HepG2 (cell line): ENCODE measurements around the gene UBC. TPM values are rescaled to one million over a fixed set of nuclear protein-coding genes. Genes with fewer than 3 reads are reported as not detected.

Experiments used
- BORCS8-MEF2B ChIP-seq: sonication (generic); formaldehyde crosslinking; IDR thresholded peaks from 2 replicates; pipeline ENCODE4 v1.8.0; 2022; ENCODE audit warnings: mild to moderate bottlenecking, missing genetic modification reagents
- CCDC6 ChIP-seq: sonication (generic); formaldehyde crosslinking; IDR thresholded peaks from 2 replicates; pipeline ENCODE4 v1.8.1; 2022; ENCODE audit warnings: mild to moderate bottlenecking, missing genetic modification reagents, moderate library complexity
- HMGXB4 ChIP-seq, 2 experiments: sonication (generic) in 1 of 2; formaldehyde crosslinking in 1 of 2; IDR thresholded peaks; 2 replicates each; pipeline versions ENCODE4 v1.4.0 to v1.6.1; 2018 to 2020; ENCODE audit warnings: missing genetic modification reagents in 2 of 2, borderline replicate concordance in 1 of 2, low read depth in 1 of 2, mild to moderate bottlenecking in 1 of 2, missing biosample characterization in 1 of 2
- NRL ChIP-seq: sonication (generic); formaldehyde crosslinking; IDR thresholded peaks from 2 replicates; pipeline ENCODE4 v1.5.0; 2020; ENCODE audit warnings: missing genetic modification reagents, mild to moderate bottlenecking, moderate library complexity, borderline replicate concordance
- THRA ChIP-seq: sonication (generic); formaldehyde crosslinking; IDR thresholded peaks from 2 replicates; pipeline ENCODE4 v1.4.0; 2020; ENCODE audit warnings: missing genetic modification reagents, borderline replicate concordance
- TRAFD1 ChIP-seq: sonication (generic); formaldehyde crosslinking; IDR thresholded peaks from 2 replicates; pipeline ENCODE4 v1.5.1; 2020; ENCODE audit warnings: missing genetic modification reagents, mild to moderate bottlenecking, borderline replicate concordance
- UBTF ChIP-seq: sonication (generic); formaldehyde crosslinking; IDR thresholded peaks from 2 replicates; pipeline ENCODE4 v1.4.0; 2020; ENCODE audit warnings: mild to moderate bottlenecking, missing genetic modification reagents
- YEATS2 ChIP-seq: sonication (generic); formaldehyde crosslinking; IDR thresholded peaks from 2 replicates; pipeline ENCODE4 v1.4.0; 2020; ENCODE audit warnings: missing genetic modification reagents, borderline replicate concordance
- ZBTB42 ChIP-seq: sonication (generic); formaldehyde crosslinking; IDR thresholded peaks from 2 replicates; pipeline ENCODE4 v1.5.0; 2020; ENCODE audit warnings: mild to moderate bottlenecking, missing genetic modification reagents
- ZNF235 ChIP-seq: sonication (generic); formaldehyde crosslinking; IDR thresholded peaks from 2 replicates; pipeline ENCODE4 v1.8.1; 2023; ENCODE audit warnings: mild to moderate bottlenecking, missing genetic modification reagents, borderline replicate concordance
- ZNF274 ChIP-seq: sonication (generic); formaldehyde crosslinking; IDR thresholded peaks from 2 replicates; pipeline ENCODE4 v1.5.1; 2020; ENCODE audit warnings: mild to moderate bottlenecking, missing genetic modification reagents
- ZNF333 ChIP-seq: sonication (generic); formaldehyde crosslinking; IDR thresholded peaks from 2 replicates; pipeline ENCODE4 v1.4.0; 2020; ENCODE audit warnings: mild to moderate bottlenecking, missing genetic modification reagents, borderline replicate concordance
- ZNF746 ChIP-seq: sonication (generic); formaldehyde crosslinking; IDR thresholded peaks from 2 replicates; pipeline ENCODE4 v1.8.0; 2022; ENCODE audit warnings: mild to moderate bottlenecking, missing genetic modification reagents
- polyA plus RNA-seq, 8 experiments: library from polyadenylated mRNA; depleted of rRNA in 3 of 8; stranded (reverse) in 7 of 8; unstranded in 1 of 8; fragments of >200 nt; fragmentation: Illumina TruSeq in 4 of 8; extraction: Trizol in 4 of 8; gene quantifications; 2 replicates each; pipeline versions ENCODE4 v1.2.1 to v1.2.3, GENCODE V29; 2011 to 2016; ENCODE audit warnings: low read depth in 4 of 8, missing spikeins in 1 of 8, mixed read lengths in 1 of 8; ENCODE audit not compliant: insufficient read depth in 1 of 8
- total RNA-seq, 5 experiments: library from RNA; depleted of rRNA; stranded (reverse); fragments of >200 nt; fragmentation: Illumina TruSeq; extraction: Trizol; gene quantifications; 2 replicates each; pipeline ENCODE4 v1.2.3, GENCODE V29; 2016; ENCODE audit warnings: low read depth in 1 of 5
- TF ChIP-seq, protein P1 (sequence below): IDR thresholded peaks from 2 replicates; pipeline ENCODE4 v1.6.1; 2018; ENCODE audit warnings: missing genetic modification reagents, mild to moderate bottlenecking, missing compliant biosample characterization
- TF ChIP-seq, protein P2 (sequence below): sonication (generic); formaldehyde crosslinking; IDR thresholded peaks from 2 replicates; pipeline ENCODE4 v1.9.0; 2022; ENCODE audit warnings: low read depth, missing genetic modification reagents
- TF ChIP-seq, protein P3 (sequence below): IDR thresholded peaks from 2 replicates; pipeline ENCODE4 v1.6.1; 2016; ENCODE audit warnings: low read depth, borderline replicate concordance

Gene UBC
- total and polyA plus RNA-seq, 2 of the 13 experiments (the other 11 are each of a cell fraction or from before 2014, with no cell fraction given) = 805 to 1,432 TPM

- TF ChIP-seq ZNF333 (CRISPR knock-in tag) = peak; percentile 2; the same call in 1 of the 2 replicates
- peak; percentile 30; the same call in 1 of the 2 replicates for TF ChIP-seq THRA
- TF ChIP-seq, protein P1, sequence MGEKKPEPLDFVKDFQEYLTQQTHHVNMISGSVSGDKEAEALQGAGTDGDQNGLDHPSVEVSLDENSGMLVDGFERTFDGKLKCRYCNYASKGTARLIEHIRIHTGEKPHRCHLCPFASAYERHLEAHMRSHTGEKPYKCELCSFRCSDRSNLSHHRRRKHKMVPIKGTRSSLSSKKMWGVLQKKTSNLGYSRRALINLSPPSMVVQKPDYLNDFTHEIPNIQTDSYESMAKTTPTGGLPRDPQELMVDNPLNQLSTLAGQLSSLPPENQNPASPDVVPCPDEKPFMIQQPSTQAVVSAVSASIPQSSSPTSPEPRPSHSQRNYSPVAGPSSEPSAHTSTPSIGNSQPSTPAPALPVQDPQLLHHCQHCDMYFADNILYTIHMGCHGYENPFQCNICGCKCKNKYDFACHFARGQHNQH (CRISPR knock-in tag) = peak; percentile 43
- TF ChIP-seq BORCS8-MEF2B (CRISPR knock-in tag) = peak; percentile 93
- TF ChIP-seq HMGXB4 (CRISPR knock-in tag; IDR thresholded peaks at IDR 0.05; ENCODE audit: borderline replicate concordance in 1 of 2, low read depth in 1 of 2) = peak; percentile 100
- peak; percentile 40; the same call in 1 of the 2 replicates for TF ChIP-seq CCDC6
- TF ChIP-seq UBTF (CRISPR knock-in tag) = peak; percentile 84
- TF ChIP-seq ZBTB42 = peak; percentile 31; the same call in 1 of the 2 replicates
- TF ChIP-seq NRL (CRISPR knock-in tag) = peak; percentile 89
- TF ChIP-seq, protein P2, sequence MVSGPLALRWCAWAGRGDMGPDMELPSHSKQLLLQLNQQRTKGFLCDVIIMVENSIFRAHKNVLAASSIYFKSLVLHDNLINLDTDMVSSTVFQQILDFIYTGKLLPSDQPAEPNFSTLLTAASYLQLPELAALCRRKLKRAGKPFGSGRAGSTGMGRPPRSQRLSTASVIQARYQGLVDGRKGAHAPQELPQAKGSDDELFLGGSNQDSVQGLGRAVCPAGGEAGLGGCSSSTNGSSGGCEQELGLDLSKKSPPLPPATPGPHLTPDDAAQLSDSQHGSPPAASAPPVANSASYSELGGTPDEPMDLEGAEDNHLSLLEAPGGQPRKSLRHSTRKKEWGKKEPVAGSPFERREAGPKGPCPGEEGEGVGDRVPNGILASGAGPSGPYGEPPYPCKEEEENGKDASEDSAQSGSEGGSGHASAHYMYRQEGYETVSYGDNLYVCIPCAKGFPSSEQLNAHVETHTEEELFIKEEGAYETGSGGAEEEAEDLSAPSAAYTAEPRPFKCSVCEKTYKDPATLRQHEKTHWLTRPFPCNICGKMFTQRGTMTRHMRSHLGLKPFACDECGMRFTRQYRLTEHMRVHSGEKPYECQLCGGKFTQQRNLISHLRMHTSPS (CRISPR knock-in tag) = 0 out of 2 replicates have a peak, but pooled peaks have one; percentile 57
- TF ChIP-seq ZNF746 = no peak; the same call in 1 of the 2 replicates
- TF ChIP-seq YEATS2 = no peak
- TF ChIP-seq, protein P3, sequence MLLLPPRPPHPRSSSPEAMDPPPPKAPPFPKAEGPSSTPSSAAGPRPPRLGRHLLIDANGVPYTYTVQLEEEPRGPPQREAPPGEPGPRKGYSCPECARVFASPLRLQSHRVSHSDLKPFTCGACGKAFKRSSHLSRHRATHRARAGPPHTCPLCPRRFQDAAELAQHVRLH (CRISPR knock-in tag) = peak; percentile 51; the same call in 1 of the 2 replicates
- no peak for TF ChIP-seq TRAFD1 (CRISPR knock-in tag)
- peak; percentile 65; the same call in 1 of the 2 replicates for TF ChIP-seq ZNF274 (CRISPR knock-in tag)
- no peak; the same call in 1 of the 2 replicates for TF ChIP-seq ZNF235
Measured at GRCh38 chr12:124939421-124940142, 25.1 kb upstream of the UBC start (continued).
